Measurements from ENCODE around the gene LYPLA2.

The LYPLA2 gene

DNA sequence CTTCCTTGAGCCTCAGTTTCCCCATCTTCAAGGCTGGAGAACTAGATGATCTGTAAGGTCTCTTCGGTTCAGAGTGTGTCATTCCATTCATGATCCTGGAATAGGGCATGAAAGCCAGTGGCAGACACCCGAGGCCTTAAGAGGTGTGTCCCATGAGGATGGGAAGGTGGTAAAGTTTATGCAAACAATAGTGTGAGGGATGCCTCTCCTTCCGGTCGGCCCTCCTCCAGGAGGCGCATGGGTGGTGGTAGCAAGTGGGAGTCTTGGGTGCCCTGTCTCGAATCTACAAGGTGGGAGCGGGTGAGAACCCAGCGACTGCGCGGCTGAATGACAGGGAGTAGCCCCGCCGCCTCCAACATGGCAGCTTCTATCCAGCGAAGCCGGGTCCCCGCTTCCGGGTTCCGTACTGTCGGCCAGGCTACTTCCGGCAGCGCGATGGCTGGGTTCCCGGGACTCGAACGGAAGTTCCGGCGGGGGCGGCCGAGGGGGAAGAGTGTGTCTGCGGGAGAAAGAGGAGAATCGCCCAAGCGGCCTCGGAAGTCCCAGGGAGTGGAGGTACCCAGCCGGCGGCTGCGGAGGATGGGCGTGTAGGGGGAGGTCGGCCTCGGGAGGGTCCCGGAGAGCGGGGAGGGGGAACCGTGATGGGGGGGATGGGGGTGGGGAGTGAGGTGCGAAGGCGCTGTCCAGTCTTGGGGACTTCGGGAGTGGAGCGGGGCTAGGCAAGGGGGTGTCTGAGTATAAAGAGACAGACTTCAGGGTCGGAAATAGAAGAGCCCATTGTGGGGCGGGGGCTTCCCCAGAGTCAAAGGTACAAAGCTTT is at the start of gene LYPLA2:
Gene LYPLA2, plus strand, starts transcription at position 450 of the 820 bp plus-strand sequence. CDS start 1,538 bp downstream, outside the sequence.
- peak; percentile 97 for DNase-seq

DNA sequence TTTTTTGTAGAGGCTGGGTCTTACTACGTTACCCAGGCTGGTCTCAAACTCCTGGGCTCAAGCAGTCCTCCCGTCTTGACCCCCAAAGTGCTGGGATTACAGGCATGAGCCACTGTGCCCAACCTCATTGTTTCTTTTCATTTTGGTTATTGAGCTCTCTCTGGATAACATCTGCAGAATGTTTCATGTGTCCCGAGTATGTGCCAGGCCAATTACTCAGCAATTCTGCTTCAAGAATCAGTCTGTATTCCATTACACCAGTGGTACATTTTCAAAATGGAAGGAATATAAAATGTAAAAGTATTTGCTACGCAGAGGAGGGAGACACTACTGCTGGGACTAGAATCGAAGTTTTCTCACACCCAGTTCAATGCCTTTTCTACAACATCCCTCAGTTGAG is 49.3 kb upstream of the LYPLA2 start:
- DNase-seq = no peak

DNA sequence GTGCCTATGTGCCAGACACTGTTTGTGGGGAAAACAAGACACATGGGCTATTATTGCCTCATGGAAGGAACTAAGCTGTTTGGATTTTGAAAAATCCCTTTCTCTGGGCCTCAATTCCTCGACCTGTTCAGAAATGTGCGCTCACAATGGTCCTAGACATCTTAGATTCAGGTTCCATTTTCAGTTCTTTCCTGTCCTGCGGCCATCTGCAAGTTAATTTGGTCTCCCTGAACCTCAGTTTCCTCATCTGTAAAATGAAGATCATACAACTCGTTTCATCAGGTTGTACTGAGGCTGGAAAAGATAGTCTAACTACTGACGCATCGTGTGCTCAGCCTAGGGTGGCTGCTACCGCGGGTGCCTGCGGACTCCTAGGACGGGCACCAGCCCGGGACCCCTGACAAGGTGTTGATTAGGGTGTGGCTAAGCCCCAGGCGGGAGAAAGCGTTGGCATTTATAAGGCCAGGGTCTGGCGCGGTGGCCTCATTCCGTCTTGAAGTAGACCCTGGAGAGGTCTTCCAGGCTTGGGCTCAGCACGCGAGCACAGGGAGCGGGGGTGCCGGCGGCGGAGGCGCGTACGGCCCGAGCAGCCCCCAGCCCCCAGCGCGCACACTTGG is 48.2 kb upstream of the LYPLA2 start:
- no peak for DNase-seq

GRCh38 chr1:23743287-23744152 is 47.4 kb upstream of the LYPLA2 start, which contains the start of gene ELOA:
Gene ELOA (plus strand): TSS chr1:23743471. CDS start chr1:23743504, 33 bp downstream.
- peak; percentile 87 for DNase-seq

- DNase-seq = no peak
Measured at GRCh38 chr1:23745515-23745914, 45.4 kb upstream of the LYPLA2 start.

- no peak for DNase-seq
Measured at GRCh38 chr1:23748016-23748415, 42.9 kb upstream of the LYPLA2 start.

DNA sequence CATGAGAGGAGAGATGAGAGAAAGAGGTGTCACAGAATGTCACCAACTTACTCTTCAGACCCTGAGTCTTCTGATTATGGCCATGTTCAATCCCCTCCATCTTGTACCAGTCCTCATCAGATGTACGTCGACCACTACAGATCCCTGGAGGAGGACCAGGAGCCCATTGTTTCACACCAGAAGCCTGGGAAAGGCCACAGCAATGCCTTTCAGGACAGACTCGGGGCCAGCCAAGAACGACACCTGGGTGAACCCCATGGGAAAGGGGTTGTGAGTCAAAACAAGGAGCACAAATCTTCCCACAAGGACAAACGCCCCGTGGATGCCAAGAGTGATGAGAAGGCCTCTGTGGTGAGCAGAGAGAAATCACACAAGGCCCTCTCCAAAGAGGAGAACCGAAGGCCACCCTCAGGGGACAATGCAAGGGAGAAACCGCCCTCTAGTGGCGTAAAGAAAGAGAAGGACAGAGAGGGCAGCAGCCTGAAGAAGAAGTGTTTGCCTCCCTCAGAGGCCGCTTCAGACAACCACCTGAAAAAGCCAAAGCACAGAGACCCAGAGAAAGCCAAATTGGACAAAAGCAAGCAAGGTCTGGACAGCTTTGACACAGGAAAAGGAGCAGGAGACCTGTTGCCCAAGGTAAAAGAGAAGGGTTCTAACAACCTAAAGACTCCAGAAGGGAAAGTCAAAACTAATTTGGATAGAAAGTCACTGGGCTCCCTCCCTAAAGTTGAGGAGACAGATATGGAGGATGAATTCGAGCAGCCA is 39.7 kb upstream of the LYPLA2 start:
- DNase-seq = no peak

GRCh38 chr1:23751815-23752200 is 39.1 kb upstream of the LYPLA2 start:
- no peak for DNase-seq

DNA sequence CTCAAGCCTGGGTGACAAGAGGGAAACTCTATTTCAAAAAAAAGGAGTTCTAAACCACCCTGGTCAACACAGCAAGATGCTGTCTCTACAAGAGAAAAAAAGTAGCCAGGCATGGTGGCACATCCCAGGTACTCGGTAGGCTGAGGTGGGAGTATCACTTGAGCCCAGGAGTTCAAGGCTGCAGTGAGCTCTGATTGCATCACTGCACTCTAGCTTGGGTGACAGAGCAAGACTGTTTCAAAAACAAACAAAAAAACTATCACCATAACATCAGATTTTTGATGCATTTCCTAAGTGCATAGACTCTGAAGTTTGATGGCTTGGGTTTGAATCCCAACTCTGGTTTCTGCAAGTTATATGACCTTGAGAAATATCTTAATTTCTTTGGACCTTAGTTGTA is 38.0 kb upstream of the LYPLA2 start:
- no peak for DNase-seq

GRCh38 chr1:23756676-23757075 is 34.3 kb upstream of the LYPLA2 start:
- DNase-seq = no peak

GRCh38 chr1:23757812-23758211 is 33.1 kb upstream of the LYPLA2 start:
- DNase-seq = no peak

DNA sequence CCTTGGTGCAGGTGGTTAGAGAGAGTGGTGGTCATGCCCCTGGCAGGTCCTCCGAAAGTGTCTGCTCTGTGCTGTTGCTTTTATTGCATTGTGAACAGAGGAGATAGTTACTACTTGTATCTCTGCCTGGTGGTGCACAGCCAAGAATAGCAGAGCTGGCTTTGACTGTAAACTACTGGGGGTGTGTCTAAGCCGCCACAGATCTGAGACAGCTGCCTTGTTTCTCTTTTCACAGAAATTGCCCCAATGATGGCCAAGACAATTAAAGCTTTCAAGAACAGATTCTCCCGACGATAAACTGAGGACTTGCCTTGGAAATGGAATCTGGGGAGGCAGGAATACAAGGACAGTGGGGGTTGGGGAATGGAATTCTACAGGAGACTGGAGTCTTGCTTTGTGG is 31.7 kb upstream of the LYPLA2 start:
- DNase-seq = no peak

- DNase-seq = no peak
Measured at GRCh38 chr1:23763041-23763577, 27.8 kb upstream of the LYPLA2 start.

DNA sequence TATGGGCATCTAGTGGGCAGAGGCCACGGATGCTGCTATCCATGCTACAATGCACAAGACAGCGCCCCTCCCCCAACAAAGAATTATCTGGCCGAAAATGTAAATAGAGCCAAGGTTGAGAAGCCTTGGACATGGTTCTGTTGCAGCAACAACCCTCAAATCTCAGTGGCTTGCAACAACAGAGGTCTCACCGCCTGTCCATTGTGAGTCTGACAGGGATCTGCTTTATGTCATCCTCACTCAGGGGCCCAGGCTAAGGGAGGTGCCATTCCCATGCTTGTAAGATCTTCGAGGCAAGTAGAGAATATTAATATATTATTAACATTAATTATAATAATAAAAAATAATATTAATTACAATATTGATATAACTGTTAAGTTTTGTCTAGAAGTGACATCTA is 22.2 kb upstream of the LYPLA2 start:
- DNase-seq = no peak

- DNase-seq = peak; percentile 84
Measured at GRCh38 chr1:23772049-23772853, 18.7 kb upstream of the LYPLA2 start.

GRCh38 chr1:23772854-23773242 is 18.1 kb upstream of the LYPLA2 start:
- no peak for DNase-seq

- no peak for DNase-seq
Measured at GRCh38 chr1:23774174-23774880, 16.6 kb upstream of the LYPLA2 start.

DNA sequence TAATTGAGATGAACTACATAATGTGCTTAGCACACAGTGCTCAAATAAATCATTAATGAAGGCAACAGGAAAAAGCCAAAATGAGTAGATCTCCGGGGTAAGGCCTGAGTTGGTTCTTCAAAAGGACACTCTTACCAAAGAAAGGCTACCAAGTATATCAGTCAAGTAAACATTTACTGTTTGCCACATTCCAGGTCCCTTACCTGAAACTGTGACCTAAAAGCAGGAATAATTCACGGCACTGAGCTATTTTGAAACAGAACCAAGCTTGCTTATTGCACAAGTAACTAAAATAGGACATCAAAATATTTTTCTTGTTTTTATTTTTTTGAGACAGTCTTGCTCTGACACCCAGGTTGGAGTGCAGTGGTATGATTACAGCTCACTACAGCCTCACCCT is 14.7 kb upstream of the LYPLA2 start:
- DNase-seq = no peak

DNA sequence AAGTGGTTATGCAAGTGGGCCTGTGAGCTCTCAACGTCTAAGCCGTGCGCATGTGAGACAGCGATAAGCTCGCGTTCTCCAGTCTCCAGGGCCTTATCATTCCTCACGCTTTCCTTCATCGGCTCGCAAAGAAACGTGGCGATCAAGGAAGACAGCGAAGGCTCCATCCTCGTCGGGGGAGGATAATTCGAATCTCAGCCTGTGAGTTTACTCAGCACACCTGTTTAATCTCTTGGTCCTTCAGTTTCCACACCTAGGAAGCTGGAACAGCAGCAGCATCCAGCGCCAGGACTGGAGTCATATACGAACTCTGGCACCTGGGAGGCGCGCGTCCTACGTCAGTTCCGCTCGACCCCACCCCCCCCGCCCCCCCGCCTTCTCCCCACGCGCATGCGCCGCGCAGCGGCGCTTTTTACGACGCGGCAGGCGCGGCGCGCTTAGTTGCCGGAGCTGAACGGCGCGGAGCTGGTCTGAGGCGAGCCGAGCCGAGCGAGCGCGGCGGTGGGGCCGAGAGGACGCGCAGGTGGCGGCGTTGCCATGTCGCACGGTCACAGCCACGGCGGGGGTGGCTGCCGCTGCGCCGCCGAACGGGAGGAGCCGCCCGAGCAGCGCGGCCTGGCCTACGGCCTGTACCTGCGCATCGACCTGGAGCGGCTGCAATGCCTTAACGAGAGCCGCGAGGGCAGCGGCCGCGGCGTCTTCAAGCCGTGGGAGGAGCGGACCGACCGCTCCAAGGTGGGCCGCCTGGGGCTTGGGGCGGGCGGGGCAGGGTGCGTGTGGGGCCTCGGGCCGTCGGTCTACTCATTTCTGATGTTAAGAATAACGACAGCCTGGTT is 12.7 kb upstream of the LYPLA2 start, which contains the start of gene PITHD1:
Gene PITHD1, plus strand, starts transcription at position 440 of the 836 bp plus-strand sequence. Its CDS starts 98 bp downstream, at position 538.
- DNase-seq = peak; percentile 92
